Testis (tissue), 2 donors: ENCODE results near the gene MSLN.

Experiments
- CTCF ChIP-seq, 3 experiments: fragments of 450-650 bp in 2 of 3; fragments of 200-600 bp in 1 of 3; sonication (generic) in 1 of 3; IDR thresholded peaks; one replicate each; pipeline ENCODE4 v1.5.1; 2016 to 2019; ENCODE audit warnings: antibody characterized with exemption in 3 of 3, mild to moderate bottlenecking in 2 of 3, moderate library complexity in 1 of 3
- POLR2A ChIP-seq: fragments of 450-650 bp; IDR thresholded peaks from one replicate; pipeline ENCODE4 v1.6.1; 2017; ENCODE audit warnings: antibody characterized with exemption, mild to moderate bottlenecking, moderate library complexity

GRCh38 chr16:798666-799065 is 38.1 kb downstream of the MSLN start:
- TF ChIP-seq CTCF (IDR thresholded peaks at IDR 0.05) = no peak
- TF ChIP-seq POLR2A = no peak
